Liver (tissue), 9 donors: ENCODE measurements around the gene RAD51B. TPM values are rescaled to one million over a fixed set of nuclear protein-coding genes. Genes with fewer than 3 reads are reported as not detected.

Experiments
- DNase-seq: peaks from one replicate; pipeline ENCODE4 v3.0.0-alpha.2; 2017; ENCODE audit warnings: low spot score
- H3K27ac ChIP-seq, 2 donors: one replicate each; pipeline ENCODE4 v1.7.0; 2013; ENCODE audit warnings: inconsistent platforms in 2 of 2, low read length in 2 of 2, control low read depth in 1 of 2, low read depth in 1 of 2, mild to moderate bottlenecking in 1 of 2
- H3K27me3 ChIP-seq, 4 donors: one replicate each; pipeline versions ENCODE4 v1.6.1 to v1.7.0; 2013; ENCODE audit warnings: low read length in 3 of 4, inconsistent platforms in 1 of 4, mild to moderate bottlenecking in 1 of 4, moderate library complexity in 1 of 4; ENCODE audit not compliant: control insufficient read depth in 4 of 4, insufficient read depth in 4 of 4
- H3K36me3 ChIP-seq, 4 donors: one replicate each; pipeline versions ENCODE4 v1.6.1 to v1.7.0; 2013; ENCODE audit warnings: low read length in 3 of 4, mild to moderate bottlenecking in 3 of 4, low read depth in 1 of 4, moderate library complexity in 1 of 4; ENCODE audit not compliant: control insufficient read depth in 4 of 4, insufficient read depth in 3 of 4
- H3K4me1 ChIP-seq, 4 donors: one replicate each; pipeline versions ENCODE4 v1.6.1 to v1.7.0; 2013; ENCODE audit warnings: low read length in 3 of 4, mild to moderate bottlenecking in 3 of 4, moderate library complexity in 1 of 4; ENCODE audit not compliant: control insufficient read depth in 4 of 4, insufficient read depth in 4 of 4
- H3K4me3 ChIP-seq, 3 donors: one replicate each; pipeline versions ENCODE4 v1.6.1 to v1.7.0; 2013; ENCODE audit warnings: low read length in 3 of 3, control low read depth in 1 of 3, low read depth in 1 of 3, mild to moderate bottlenecking in 1 of 3
- H3K9ac ChIP-seq, 2 donors: one replicate each; pipeline ENCODE4 v1.7.0; 2013; ENCODE audit warnings: low read length in 2 of 2, mild to moderate bottlenecking in 2 of 2, moderate library complexity in 2 of 2, control low read depth in 1 of 2, low read depth in 1 of 2
- H3K9me3 ChIP-seq, 4 donors: one replicate each; pipeline versions ENCODE4 v1.6.1 to v1.7.0; 2013; ENCODE audit warnings: low read length in 3 of 4; ENCODE audit not compliant: control insufficient read depth in 4 of 4
- EGR1 ChIP-seq, 2 donors: IDR thresholded peaks; 2 replicates each; pipeline ENCODE4 v1.6.1; 2016 to 2018; ENCODE audit warnings: antibody characterized with exemption in 2 of 2, low read depth in 2 of 2
- FOXA1 ChIP-seq: IDR thresholded peaks from 2 replicates; pipeline ENCODE4 v1.6.1; 2016; ENCODE audit warnings: antibody characterized with exemption
- FOXA2 ChIP-seq: IDR thresholded peaks from 2 replicates; pipeline ENCODE4 v1.6.1; 2016; ENCODE audit warnings: antibody characterized with exemption
- GABPA ChIP-seq, 2 donors: IDR thresholded peaks in 1 of 2; conservative IDR thresholded peaks in 1 of 2; 2 replicates each; pipeline ENCODE4 v1.6.1; 2016; ENCODE audit warnings: antibody characterized with exemption in 2 of 2, mild to moderate bottlenecking in 1 of 2, moderate library complexity in 1 of 2
- HNF4A ChIP-seq, 2 donors: conservative IDR thresholded peaks; 2 replicates each; pipeline ENCODE4 v1.6.1; 2016; ENCODE audit warnings: antibody characterized with exemption in 2 of 2, mild to moderate bottlenecking in 2 of 2
- HNF4G ChIP-seq: IDR thresholded peaks from 2 replicates; pipeline ENCODE4 v1.6.1; 2016; ENCODE audit warnings: antibody characterized with exemption
- JUND ChIP-seq, 2 donors: IDR thresholded peaks; 2 replicates each; pipeline ENCODE4 v1.6.1; 2016; ENCODE audit warnings: antibody characterized with exemption in 2 of 2
- NR2F2 ChIP-seq: IDR thresholded peaks from 2 replicates; pipeline ENCODE4 v1.6.1; 2016; ENCODE audit warnings: antibody characterized with exemption
- RAD21 ChIP-seq, 2 donors: IDR thresholded peaks; 2 replicates each; pipeline ENCODE4 v1.6.1; 2016; ENCODE audit warnings: antibody characterized with exemption in 2 of 2, mild to moderate bottlenecking in 2 of 2
- RXRA ChIP-seq, 2 donors: IDR thresholded peaks; 2 replicates each; pipeline ENCODE4 v1.6.1; 2017 to 2018; ENCODE audit warnings: antibody characterized with exemption in 2 of 2, mild to moderate bottlenecking in 1 of 2
- SP1 ChIP-seq: IDR thresholded peaks from 2 replicates; pipeline ENCODE4 v1.6.1; 2018; ENCODE audit warnings: antibody characterized with exemption, mild to moderate bottlenecking
- TAF1 ChIP-seq: conservative IDR thresholded peaks from 2 replicates; pipeline ENCODE4 v1.6.1; 2016; ENCODE audit warnings: antibody characterized with exemption, mild to moderate bottlenecking
- YY1 ChIP-seq: IDR thresholded peaks from 2 replicates; pipeline ENCODE4 v1.6.1; 2016; ENCODE audit warnings: antibody characterized with exemption, mild to moderate bottlenecking
- WGBS: extraction: QIAGEN DNeasy Blood & Tissue Kit; methylation state at CpG from one replicate; pipeline ENCODE4 v1.1.7; 2013; 5-methylcytosine and 5-hydroxymethylcytosine counted together
- polyA plus RNA-seq, 2 donors: library from polyadenylated mRNA; stranded (reverse) in 1 of 2; unstranded in 1 of 2; fragments of 200-250 nt in 1 of 2; fragments of >200 nt in 1 of 2; fragmentation: Nextera tagmentation in 1 of 2; extraction: Ambion mirVana in 1 of 2; gene quantifications; one replicate each; pipeline versions ENCODE4 v1.2.1 to v1.2.3, GENCODE V29; 2013 to 2015
- total RNA-seq, 2 donors: library from RNA; depleted of rRNA; stranded (reverse); fragments of >200 nt; gene quantifications; one replicate each; pipeline ENCODE4 v1.2.3, GENCODE V29; 2014
- TF ChIP-seq, protein P1 (sequence below): IDR thresholded peaks from 2 replicates; pipeline ENCODE4 v1.6.1; 2016; ENCODE audit warnings: antibody characterized with exemption
- TF ChIP-seq, protein P2 (sequence below): fragments of 150-350 bp; IDR thresholded peaks from 2 replicates; pipeline ENCODE4 v1.5.1; 2017; ENCODE audit warnings: improper control_type of control experiment, low read depth, low read length; ENCODE audit not compliant: missing input control
- TF ChIP-seq, protein P3 (sequence below): IDR thresholded peaks from 2 replicates; pipeline ENCODE4 v1.6.1; 2016; ENCODE audit warnings: antibody characterized with exemption, mild to moderate bottlenecking
- TF ChIP-seq, protein P4 (sequence below): IDR thresholded peaks from 2 replicates; pipeline ENCODE4 v1.6.1; 2016; ENCODE audit warnings: antibody characterized with exemption
- TF ChIP-seq, protein P5 (sequence below): IDR thresholded peaks from 2 replicates; pipeline ENCODE4 v1.6.1; 2016; ENCODE audit warnings: antibody characterized with exemption
- donor health status: healthy.
- donor health status: healthy.
- donor health status: healthy.
- donor health status: healthy.
- donor health status: healthy.

RAD51B gene
- total and polyA plus RNA-seq, 4 donors = 0.81 to 12.9 (median 2.4) TPM

DNA sequence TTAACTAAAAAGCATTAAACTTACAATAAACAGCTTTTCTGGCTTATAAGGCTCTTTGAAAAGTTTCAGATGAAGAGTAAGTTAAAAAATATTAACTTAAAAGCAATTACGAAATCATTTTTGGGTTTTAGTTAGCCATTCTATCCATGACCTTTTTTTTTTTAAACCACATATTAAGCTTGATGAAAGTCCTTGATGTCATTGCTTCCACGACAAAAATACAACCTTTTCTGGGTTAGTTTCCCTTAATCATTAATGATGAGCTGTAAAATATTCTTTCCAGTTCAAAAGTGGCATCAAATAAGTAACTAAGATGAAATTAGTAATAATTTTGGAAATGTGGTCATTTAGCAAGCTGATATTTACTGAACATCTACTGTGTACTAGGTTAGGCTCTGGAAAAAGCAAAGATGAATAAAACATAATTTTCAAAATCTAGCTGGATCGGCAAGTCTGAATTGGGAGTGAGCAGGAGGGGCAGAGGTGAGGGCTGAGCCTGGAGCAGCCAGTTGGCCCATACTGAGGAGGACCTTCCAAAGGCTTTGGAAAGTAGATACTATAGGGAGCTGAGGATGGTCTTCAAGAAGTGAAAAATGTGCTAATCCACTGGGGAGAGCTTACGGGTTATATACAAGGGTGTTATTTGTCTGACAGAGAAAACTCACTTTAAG lies 628.1 kb downstream of the RAD51B start:
- H3K27me3 ChIP-seq = no peaks in the 10 kb centered on the region
- peak overlapping the region in 1 of 2 donors; percentile 22 for H3K9ac ChIP-seq
- no peak for DNase-seq
- H3K36me3 ChIP-seq = no peaks in the 10 kb centered on the region
- no peak for TF ChIP-seq HNF4G
- TF ChIP-seq, protein P1, sequence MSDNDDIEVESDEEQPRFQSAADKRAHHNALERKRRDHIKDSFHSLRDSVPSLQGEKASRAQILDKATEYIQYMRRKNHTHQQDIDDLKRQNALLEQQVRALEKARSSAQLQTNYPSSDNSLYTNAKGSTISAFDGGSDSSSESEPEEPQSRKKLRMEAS = no peak
- TF ChIP-seq, protein P2, sequence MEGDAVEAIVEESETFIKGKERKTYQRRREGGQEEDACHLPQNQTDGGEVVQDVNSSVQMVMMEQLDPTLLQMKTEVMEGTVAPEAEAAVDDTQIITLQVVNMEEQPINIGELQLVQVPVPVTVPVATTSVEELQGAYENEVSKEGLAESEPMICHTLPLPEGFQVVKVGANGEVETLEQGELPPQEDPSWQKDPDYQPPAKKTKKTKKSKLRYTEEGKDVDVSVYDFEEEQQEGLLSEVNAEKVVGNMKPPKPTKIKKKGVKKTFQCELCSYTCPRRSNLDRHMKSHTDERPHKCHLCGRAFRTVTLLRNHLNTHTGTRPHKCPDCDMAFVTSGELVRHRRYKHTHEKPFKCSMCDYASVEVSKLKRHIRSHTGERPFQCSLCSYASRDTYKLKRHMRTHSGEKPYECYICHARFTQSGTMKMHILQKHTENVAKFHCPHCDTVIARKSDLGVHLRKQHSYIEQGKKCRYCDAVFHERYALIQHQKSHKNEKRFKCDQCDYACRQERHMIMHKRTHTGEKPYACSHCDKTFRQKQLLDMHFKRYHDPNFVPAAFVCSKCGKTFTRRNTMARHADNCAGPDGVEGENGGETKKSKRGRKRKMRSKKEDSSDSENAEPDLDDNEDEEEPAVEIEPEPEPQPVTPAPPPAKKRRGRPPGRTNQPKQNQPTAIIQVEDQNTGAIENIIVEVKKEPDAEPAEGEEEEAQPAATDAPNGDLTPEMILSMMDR = no peak
- peak; percentile 18 to 31 for TF ChIP-seq RXRA (IDR thresholded peaks at IDR 0.05)
- TF ChIP-seq, protein P3, sequence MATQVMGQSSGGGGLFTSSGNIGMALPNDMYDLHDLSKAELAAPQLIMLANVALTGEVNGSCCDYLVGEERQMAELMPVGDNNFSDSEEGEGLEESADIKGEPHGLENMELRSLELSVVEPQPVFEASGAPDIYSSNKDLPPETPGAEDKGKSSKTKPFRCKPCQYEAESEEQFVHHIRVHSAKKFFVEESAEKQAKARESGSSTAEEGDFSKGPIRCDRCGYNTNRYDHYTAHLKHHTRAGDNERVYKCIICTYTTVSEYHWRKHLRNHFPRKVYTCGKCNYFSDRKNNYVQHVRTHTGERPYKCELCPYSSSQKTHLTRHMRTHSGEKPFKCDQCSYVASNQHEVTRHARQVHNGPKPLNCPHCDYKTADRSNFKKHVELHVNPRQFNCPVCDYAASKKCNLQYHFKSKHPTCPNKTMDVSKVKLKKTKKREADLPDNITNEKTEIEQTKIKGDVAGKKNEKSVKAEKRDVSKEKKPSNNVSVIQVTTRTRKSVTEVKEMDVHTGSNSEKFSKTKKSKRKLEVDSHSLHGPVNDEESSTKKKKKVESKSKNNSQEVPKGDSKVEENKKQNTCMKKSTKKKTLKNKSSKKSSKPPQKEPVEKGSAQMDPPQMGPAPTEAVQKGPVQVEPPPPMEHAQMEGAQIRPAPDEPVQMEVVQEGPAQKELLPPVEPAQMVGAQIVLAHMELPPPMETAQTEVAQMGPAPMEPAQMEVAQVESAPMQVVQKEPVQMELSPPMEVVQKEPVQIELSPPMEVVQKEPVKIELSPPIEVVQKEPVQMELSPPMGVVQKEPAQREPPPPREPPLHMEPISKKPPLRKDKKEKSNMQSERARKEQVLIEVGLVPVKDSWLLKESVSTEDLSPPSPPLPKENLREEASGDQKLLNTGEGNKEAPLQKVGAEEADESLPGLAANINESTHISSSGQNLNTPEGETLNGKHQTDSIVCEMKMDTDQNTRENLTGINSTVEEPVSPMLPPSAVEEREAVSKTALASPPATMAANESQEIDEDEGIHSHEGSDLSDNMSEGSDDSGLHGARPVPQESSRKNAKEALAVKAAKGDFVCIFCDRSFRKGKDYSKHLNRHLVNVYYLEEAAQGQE = no peak
- TF ChIP-seq HNF4A (conservative IDR thresholded peaks at IDR 0.05) = peak; percentile 15 to 22
- no peak for TF ChIP-seq FOXA2
- TF ChIP-seq, protein P4, sequence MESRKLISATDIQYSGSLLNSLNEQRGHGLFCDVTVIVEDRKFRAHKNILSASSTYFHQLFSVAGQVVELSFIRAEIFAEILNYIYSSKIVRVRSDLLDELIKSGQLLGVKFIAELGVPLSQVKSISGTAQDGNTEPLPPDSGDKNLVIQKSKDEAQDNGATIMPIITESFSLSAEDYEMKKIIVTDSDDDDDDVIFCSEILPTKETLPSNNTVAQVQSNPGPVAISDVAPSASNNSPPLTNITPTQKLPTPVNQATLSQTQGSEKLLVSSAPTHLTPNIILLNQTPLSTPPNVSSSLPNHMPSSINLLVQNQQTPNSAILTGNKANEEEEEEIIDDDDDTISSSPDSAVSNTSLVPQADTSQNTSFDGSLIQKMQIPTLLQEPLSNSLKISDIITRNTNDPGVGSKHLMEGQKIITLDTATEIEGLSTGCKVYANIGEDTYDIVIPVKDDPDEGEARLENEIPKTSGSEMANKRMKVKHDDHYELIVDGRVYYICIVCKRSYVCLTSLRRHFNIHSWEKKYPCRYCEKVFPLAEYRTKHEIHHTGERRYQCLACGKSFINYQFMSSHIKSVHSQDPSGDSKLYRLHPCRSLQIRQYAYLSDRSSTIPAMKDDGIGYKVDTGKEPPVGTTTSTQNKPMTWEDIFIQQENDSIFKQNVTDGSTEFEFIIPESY = no peak
- peak in 1 of 2 donors; percentile 12 for TF ChIP-seq RAD21 (IDR thresholded peaks at IDR 0.05)
- TF ChIP-seq JUND (IDR thresholded peaks at IDR 0.05) = peak in 1 of 2 donors; percentile 13
- no peak for TF ChIP-seq NR2F2
- TF ChIP-seq FOXA1 = no peak
- no peak for TF ChIP-seq EGR1 (IDR thresholded peaks at IDR 0.05; ENCODE audit: low read depth in 2 of 2)
- no peak for TF ChIP-seq GABPA (IDR thresholded peaks at IDR 0.05 in 1 of 2, conservative IDR thresholded peaks at IDR 0.05 in 1 of 2)
- TF ChIP-seq YY1 = peak; percentile 25
- TF ChIP-seq, protein P5, sequence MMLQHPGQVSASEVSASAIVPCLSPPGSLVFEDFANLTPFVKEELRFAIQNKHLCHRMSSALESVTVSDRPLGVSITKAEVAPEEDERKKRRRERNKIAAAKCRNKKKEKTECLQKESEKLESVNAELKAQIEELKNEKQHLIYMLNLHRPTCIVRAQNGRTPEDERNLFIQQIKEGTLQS = no peak
- peak; percentile 18 for TF ChIP-seq SP1
- TF ChIP-seq TAF1 = no peak
- H3K4me3 ChIP-seq = no peak overlapping the region
- peak overlapping the region; percentile 63 to 76 for H3K27ac ChIP-seq
- WGBS = 50% methylated on average over 4 of the region's 4 CpGs
- no peaks in the 10 kb centered on the region for H3K9me3 ChIP-seq
- H3K4me1 ChIP-seq = peaks cover 6 to 36% (median 20%) of the 10 kb centered on the region in 4 donors
